ENCODE measurements around the gene PRPSAP2. TPM values are rescaled to one million over a fixed set of nuclear protein-coding genes. Genes with fewer than 3 reads are reported as not detected.
"Not testable (repeated sequence)": the region's sequence is repeated elsewhere in the genome, so short reads cannot be mapped to it uniquely, and the experiment has no call there.

Gene PRPSAP2
- total and polyA plus RNA-seq, 2 donors (not counting 3 experiments of a cell fraction or from before 2014, with no cell fraction given): 22.2 to 38.5 TPM

DNA sequence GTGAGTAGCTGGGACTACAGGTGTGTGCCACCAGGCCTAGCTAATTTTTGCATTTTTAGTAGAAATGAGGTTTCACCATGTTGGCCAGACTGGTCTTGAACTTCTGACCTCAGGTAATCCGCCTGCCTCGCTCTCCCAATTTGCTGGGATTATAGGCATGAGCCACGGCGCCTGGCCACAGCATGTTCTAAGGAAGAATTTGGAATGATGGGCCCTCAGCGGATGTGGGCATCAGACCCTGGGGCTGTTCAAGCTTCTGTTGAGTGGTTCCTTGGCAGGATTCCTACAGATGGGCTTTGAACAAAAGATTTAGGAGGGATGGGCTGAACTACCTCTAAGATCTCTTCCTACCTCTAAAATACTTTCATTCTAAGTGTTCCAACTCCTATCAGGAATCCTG is 4.1 kb downstream of the PRPSAP2 start:
- H3K36me3 ChIP-seq (ENCODE audit: control insufficient read depth in 2 of 2, extremely low read depth in 1 of 2, insufficient read depth in 2 of 2, low read length in 2 of 2): peaks cover 0 to 2% of the 10 kb centered on the region in 2 experiments
- H3K4me3 ChIP-seq (replicated peaks in 1 of 3; ENCODE audit: insufficient read depth in 1 of 3, low read depth in 1 of 3, low read length in 3 of 3): no peak overlapping the region
- dilution Hi-C loops (cut with MboI; ENCODE audit: extremely low pct_ligation_motif_present, low sequenced_read_pairs) (no loop called here), intact Hi-C loops (cut with micrococcal nuclease) (no loop called here)
- H3K9ac ChIP-seq (replicated peaks; ENCODE audit: extremely low read depth, insufficient read depth, low read length): no peak overlapping the region
- no peaks in the 10 kb centered on the region for H3K9me1 ChIP-seq (replicated peaks; ENCODE audit: control insufficient read depth, extremely low read depth, insufficient read depth, low read length)
- H4K20me1 ChIP-seq (replicated peaks; ENCODE audit: control insufficient read depth, extremely low read depth, insufficient read depth, low read length): peaks cover 3% of the 10 kb centered on the region
- ChIA-PET CTCF (no interaction called here), POLR2A (interaction anchor here (0.6 kb wide), 1 partner anchor 10 kb away, joined by 9 read pairs; no protein-coding TSS in a partner anchor)
- H2AFZ ChIP-seq (ENCODE audit: low read depth, low read length): no peak overlapping the region
- no peaks in the 10 kb centered on the region for H3K9me3 ChIP-seq (replicated peaks; ENCODE audit: control insufficient read depth, insufficient read depth, low read length)
- H3K27ac ChIP-seq (ENCODE audit: insufficient read depth, low read depth, low read length): no peak overlapping the region
- H3K4me2 ChIP-seq (ENCODE audit: insufficient read depth, low read length): no peak overlapping the region
- H3K27me3 ChIP-seq (ENCODE audit: control insufficient read depth in 2 of 2, insufficient read depth in 2 of 2, low read length in 2 of 2): no peaks in the 10 kb centered on the region
- TF ChIP-seq, protein P1, sequence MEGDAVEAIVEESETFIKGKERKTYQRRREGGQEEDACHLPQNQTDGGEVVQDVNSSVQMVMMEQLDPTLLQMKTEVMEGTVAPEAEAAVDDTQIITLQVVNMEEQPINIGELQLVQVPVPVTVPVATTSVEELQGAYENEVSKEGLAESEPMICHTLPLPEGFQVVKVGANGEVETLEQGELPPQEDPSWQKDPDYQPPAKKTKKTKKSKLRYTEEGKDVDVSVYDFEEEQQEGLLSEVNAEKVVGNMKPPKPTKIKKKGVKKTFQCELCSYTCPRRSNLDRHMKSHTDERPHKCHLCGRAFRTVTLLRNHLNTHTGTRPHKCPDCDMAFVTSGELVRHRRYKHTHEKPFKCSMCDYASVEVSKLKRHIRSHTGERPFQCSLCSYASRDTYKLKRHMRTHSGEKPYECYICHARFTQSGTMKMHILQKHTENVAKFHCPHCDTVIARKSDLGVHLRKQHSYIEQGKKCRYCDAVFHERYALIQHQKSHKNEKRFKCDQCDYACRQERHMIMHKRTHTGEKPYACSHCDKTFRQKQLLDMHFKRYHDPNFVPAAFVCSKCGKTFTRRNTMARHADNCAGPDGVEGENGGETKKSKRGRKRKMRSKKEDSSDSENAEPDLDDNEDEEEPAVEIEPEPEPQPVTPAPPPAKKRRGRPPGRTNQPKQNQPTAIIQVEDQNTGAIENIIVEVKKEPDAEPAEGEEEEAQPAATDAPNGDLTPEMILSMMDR (IDR thresholded peaks at IDR 0.05; ENCODE audit: extremely low read depth in 1 of 2, insufficient read depth in 1 of 2, low read depth in 1 of 2, low read length in 2 of 2): no peak
- TF ChIP-seq JUN (IDR thresholded peaks at IDR 0.05; ENCODE audit: borderline replicate concordance, insufficient read depth, insufficient read length, low read depth): no peak
- BruUV-seq (replicated peaks): no TSS peak
- H3K79me2 ChIP-seq (ENCODE audit: control insufficient read depth, insufficient read depth, low read length): peaks cover 35% of the 10 kb centered on the region
- H3K4me1 ChIP-seq (ENCODE audit: control insufficient read depth, extremely low read depth, insufficient read depth, low read length): peaks cover 10% of the 10 kb centered on the region
- DNase-seq (ENCODE audit: low read depth, low spot score) (no peak), FAIRE-seq (no peak)

DNA sequence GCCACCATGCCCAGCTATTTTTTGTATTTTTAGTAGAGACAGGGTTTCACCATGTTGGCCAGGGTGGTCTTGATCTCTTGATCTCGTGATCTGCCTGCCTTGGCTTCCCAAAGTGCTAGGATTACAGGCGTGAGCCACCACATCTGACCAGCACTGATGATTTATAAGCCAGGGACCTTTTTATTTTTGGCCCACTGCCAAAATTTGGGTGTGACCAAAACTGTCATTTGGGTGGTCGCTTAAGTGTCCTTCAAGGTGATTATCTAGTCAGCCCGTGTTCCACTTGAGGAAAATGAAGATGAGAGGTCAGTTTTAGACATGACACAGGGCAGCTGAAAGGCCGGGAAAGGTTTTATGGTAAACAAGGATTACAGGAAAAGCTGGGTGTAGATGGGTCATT is 7.1 kb downstream of the PRPSAP2 start:
- H3K9ac ChIP-seq (replicated peaks; ENCODE audit: extremely low read depth, insufficient read depth, low read length); BruUV-seq (replicated peaks); dilution Hi-C loops (cut with MboI; ENCODE audit: extremely low pct_ligation_motif_present, low sequenced_read_pairs): not testable (repeated sequence)

More for the DNA sequence above, 7.1 kb downstream of the PRPSAP2 start:
- H3K4me2 ChIP-seq (ENCODE audit: insufficient read depth, low read length); H3K9me3 ChIP-seq (replicated peaks; ENCODE audit: control insufficient read depth, insufficient read depth, low read length); H3K4me1 ChIP-seq (ENCODE audit: control insufficient read depth, extremely low read depth, insufficient read depth, low read length); H3K27ac ChIP-seq (ENCODE audit: insufficient read depth, low read depth, low read length); H4K20me1 ChIP-seq (replicated peaks; ENCODE audit: control insufficient read depth, extremely low read depth, insufficient read depth, low read length); POLR2A ChIA-PET; CTCF ChIA-PET; H3K27me3 ChIP-seq (ENCODE audit: control insufficient read depth in 2 of 2, insufficient read depth in 2 of 2, low read length in 2 of 2); intact Hi-C loops (cut with micrococcal nuclease); H3K4me3 ChIP-seq (replicated peaks in 1 of 3; ENCODE audit: insufficient read depth in 1 of 3, low read depth in 1 of 3, low read length in 3 of 3); FAIRE-seq; H3K36me3 ChIP-seq (ENCODE audit: control insufficient read depth in 2 of 2, extremely low read depth in 1 of 2, insufficient read depth in 2 of 2, low read length in 2 of 2); H2AFZ ChIP-seq (ENCODE audit: low read depth, low read length); H3K9me1 ChIP-seq (replicated peaks; ENCODE audit: control insufficient read depth, extremely low read depth, insufficient read depth, low read length); DNase-seq (ENCODE audit: low read depth, low spot score): not testable (repeated sequence)
- H3K79me2 ChIP-seq (ENCODE audit: control insufficient read depth, insufficient read depth, low read length): peaks cover 28% of the 10 kb centered on the region
